SH-SY5Y (cell line): Measurements from ENCODE around the gene ABHD12.

Experiments
- GATA2 ChIP-seq: IDR thresholded peaks from 2 replicates; pipeline ENCODE4 v1.6.1; 2011; ENCODE audit warnings: mild to moderate bottlenecking, low read depth, low read length
- GATA3 ChIP-seq: IDR thresholded peaks from 2 replicates; pipeline ENCODE4 v1.6.1; 2011; ENCODE audit warnings: low read depth, mild to moderate bottlenecking, low read length, moderate library complexity

Gene ABHD12

GRCh38 chr20:25369529-25369928, 21.1 kb downstream of the ABHD12 start:
- TF ChIP-seq GATA3: no peak
- no peak for TF ChIP-seq GATA2

- TF ChIP-seq GATA3 (no peak), GATA2 (no peak)
These were observed 21.7 kb downstream of the ABHD12 start for GRCh38 chr20:25368976-25369375.

- TF ChIP-seq GATA3 (no peak), GATA2 (no peak)
These were observed 22.1 kb downstream of the ABHD12 start for GRCh38 chr20:25368526-25368925.

GRCh38 chr20:25364879-25365699, 25.5 kb downstream of the ABHD12 start:
- TF ChIP-seq GATA3: no peak

- no peak for TF ChIP-seq GATA2
- no peak for TF ChIP-seq GATA3
These were observed 26.4 kb downstream of the ABHD12 start for GRCh38 chr20:25364180-25364788.

- no peak for TF ChIP-seq GATA2
- TF ChIP-seq GATA3: no peak
These were observed 29.4 kb downstream of the ABHD12 start for GRCh38 chr20:25361287-25361683.

GRCh38 chr20:25360631-25361286, 29.9 kb downstream of the ABHD12 start:
- TF ChIP-seq GATA2 (no peak), GATA3 (no peak)

- no peak for TF ChIP-seq GATA2
- TF ChIP-seq GATA3: no peak
These were observed 34.2 kb downstream of the ABHD12 start for GRCh38 chr20:25356271-25356933.

GRCh38 chr20:25355866-25356265, 34.8 kb downstream of the ABHD12 start:
- no peak for TF ChIP-seq GATA3
- TF ChIP-seq GATA2: no peak

- TF ChIP-seq GATA3 (no peak), GATA2 (no peak)
These were observed 35.5 kb downstream of the ABHD12 start for GRCh38 chr20:25355011-25355595.

GRCh38 chr20:25353747-25354705, 36.6 kb downstream of the ABHD12 start:
- TF ChIP-seq GATA3: no peak
- no peak for TF ChIP-seq GATA2

GRCh38 chr20:25353353-25353746, 37.3 kb downstream of the ABHD12 start:
- TF ChIP-seq GATA2 (no peak), GATA3 (no peak)

GRCh38 chr20:25352746-25353145, 37.9 kb downstream of the ABHD12 start:
- no peak for TF ChIP-seq GATA2
- TF ChIP-seq GATA3: no peak

- TF ChIP-seq GATA3: no peak
- no peak for TF ChIP-seq GATA2
These were observed 39.6 kb downstream of the ABHD12 start for GRCh38 chr20:25351024-25351360.
